Right lobe of liver (tissue), 6 donors: ENCODE data around the gene RBP3. TPM values are rescaled to one million over a fixed set of nuclear protein-coding genes. Genes with fewer than 3 reads are reported as not detected.

ENCODE experiments used
- ATAC-seq, 4 donors: fragments of 200-7000 bp; cut with Tn5 transposase; one replicate each; pipeline ENCODE4 v1.9.1; 2020; ENCODE audit warnings: mild to moderate bottlenecking in 4 of 4, moderate library complexity in 4 of 4
- DNase-seq, 3 donors: peaks; one replicate each; pipeline ENCODE4 v3.0.0-alpha.2; 2020
- H3K27ac ChIP-seq, 3 donors: fragments of 200-600 bp; one replicate each; pipeline ENCODE4 v1.8.0; 2022
- H3K27me3 ChIP-seq, 2 donors: fragments of 200-600 bp; one replicate each; pipeline ENCODE4 v1.8.0; 2022
- H3K36me3 ChIP-seq, 4 donors: fragments of 200-600 bp; sonication (generic) in 1 of 4; one replicate each; pipeline versions ENCODE4 v1.5.1 to v1.8.0; 2017 to 2022; ENCODE audit warnings: control low read depth in 1 of 4
- H3K4me1 ChIP-seq, 4 donors: fragments of 200-600 bp; sonication (generic) in 1 of 4; one replicate each; pipeline versions ENCODE4 v1.5.1 to v1.8.0; 2017 to 2022; ENCODE audit warnings: control low read depth in 1 of 4
- H3K4me3 ChIP-seq, 3 donors: fragments of 200-600 bp; one replicate each; pipeline ENCODE4 v1.8.0; 2022
- H3K9me3 ChIP-seq, 4 donors: fragments of 200-600 bp; sonication (generic) in 1 of 4; one replicate each; pipeline versions ENCODE4 v1.5.1 to v1.8.0; 2017 to 2022; ENCODE audit warnings: control low read depth in 1 of 4
- POLR2A ChIP-seq: fragments of 450-650 bp; IDR thresholded peaks from one replicate; pipeline ENCODE4 v1.6.1; 2017; ENCODE audit warnings: antibody characterized with exemption, mild to moderate bottlenecking
- WGBS: methylation state at CpG from one replicate; pipeline ENCODE4 v1.1.6; 2018; ENCODE audit warnings: low coverage, low lambda C conversion rate; ENCODE audit not compliant: insufficient coverage; ENCODE audit errors: missing lambda C conversion rate; 5-methylcytosine and 5-hydroxymethylcytosine counted together
- intact Hi-C, 2 donors: fragments of 100-400 bp; cut with DNase I; formaldehyde crosslinking; loops; one replicate each; pipeline versions ENCODE4 v1.11.2 to v1.14.1; 2022
- total RNA-seq, 6 experiments: library from RNA; depleted of rRNA in 2 of 6; stranded (reverse); fragments of >200 nt in 2 of 6; fragmentation: NEBNext Ultra II Directional in 3 of 6; extraction: Animal tissue kit (Norgen Biotek cat#: 25700) in 3 of 6; gene quantifications; one replicate each; pipeline versions ENCODE4 v1.1.0 to v1.2.4, GENCODE V29; 2016 to 2023
- TF ChIP-seq, protein P1 (sequence below), 4 donors: fragments of 200-600 bp in 3 of 4; fragments of 450-650 bp in 1 of 4; IDR thresholded peaks; one replicate each; pipeline versions ENCODE4 v1.5.1 to v1.8.0; 2016 to 2022; ENCODE audit warnings: antibody characterized with exemption in 4 of 4, mild to moderate bottlenecking in 2 of 4
- donor health status: DM: no; HTN: yes; CAD: no.
- donor health status: DM: no; HTN: no; CAD: no.
- donor health status: DM: no; HTN: no; CAD: no.
- donor health status: DM: no; HTN: yes; CAD: no.
- donor health status: DM: no; HTN: yes; CAD: no.

The RBP3 gene
- total RNA-seq, 6 experiments from 2014 or later: not detected

DNA sequence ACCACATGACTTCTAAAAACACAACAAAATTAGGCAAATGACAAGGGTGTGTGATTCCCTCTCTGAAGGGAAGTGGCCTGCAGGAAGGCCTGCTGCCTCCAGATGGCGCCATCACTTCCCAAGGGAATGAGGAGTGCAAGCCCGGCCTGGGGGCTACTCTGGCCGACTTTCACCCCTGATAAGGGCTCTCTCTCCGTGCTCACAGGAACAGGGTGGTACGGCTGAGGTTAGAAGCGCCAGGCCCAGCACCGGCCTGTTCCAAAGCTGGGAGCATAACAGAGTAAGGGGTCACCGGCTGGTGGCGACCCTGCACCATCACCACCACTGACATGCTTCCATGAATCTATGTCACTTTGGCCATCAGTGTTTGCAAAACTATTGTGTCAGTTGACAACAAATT, 13.1 kb downstream of the RBP3 start:
- no peaks in the 10 kb centered on the region for H3K27me3 ChIP-seq
- intact Hi-C loops: no loop called here
- TF ChIP-seq POLR2A: no peak
- TF ChIP-seq, protein P1, sequence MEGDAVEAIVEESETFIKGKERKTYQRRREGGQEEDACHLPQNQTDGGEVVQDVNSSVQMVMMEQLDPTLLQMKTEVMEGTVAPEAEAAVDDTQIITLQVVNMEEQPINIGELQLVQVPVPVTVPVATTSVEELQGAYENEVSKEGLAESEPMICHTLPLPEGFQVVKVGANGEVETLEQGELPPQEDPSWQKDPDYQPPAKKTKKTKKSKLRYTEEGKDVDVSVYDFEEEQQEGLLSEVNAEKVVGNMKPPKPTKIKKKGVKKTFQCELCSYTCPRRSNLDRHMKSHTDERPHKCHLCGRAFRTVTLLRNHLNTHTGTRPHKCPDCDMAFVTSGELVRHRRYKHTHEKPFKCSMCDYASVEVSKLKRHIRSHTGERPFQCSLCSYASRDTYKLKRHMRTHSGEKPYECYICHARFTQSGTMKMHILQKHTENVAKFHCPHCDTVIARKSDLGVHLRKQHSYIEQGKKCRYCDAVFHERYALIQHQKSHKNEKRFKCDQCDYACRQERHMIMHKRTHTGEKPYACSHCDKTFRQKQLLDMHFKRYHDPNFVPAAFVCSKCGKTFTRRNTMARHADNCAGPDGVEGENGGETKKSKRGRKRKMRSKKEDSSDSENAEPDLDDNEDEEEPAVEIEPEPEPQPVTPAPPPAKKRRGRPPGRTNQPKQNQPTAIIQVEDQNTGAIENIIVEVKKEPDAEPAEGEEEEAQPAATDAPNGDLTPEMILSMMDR (IDR thresholded peaks at IDR 0.05): peak; percentile 36 to 72 (median 52)
- ATAC-seq (peak in 3 of 4 donors; percentile 43 to 48 (median 44)), DNase-seq (peak in 1 of 3 donors; percentile 38)
- H3K4me1 ChIP-seq: no peaks in the 10 kb centered on the region
- no peak overlapping the region for H3K27ac ChIP-seq
- H3K4me3 ChIP-seq: no peak overlapping the region
- H3K9me3 ChIP-seq: no peaks in the 10 kb centered on the region
- no CpG with 5 or more reads among the region's 9 CpGs for WGBS
- H3K36me3 ChIP-seq: no peaks in the 10 kb centered on the region

- no peak for TF ChIP-seq POLR2A
- TF ChIP-seq, protein P1 (IDR thresholded peaks at IDR 0.05): no peak
- ATAC-seq: no peak
- WGBS: 78% methylated on average over 2 of the region's 3 CpGs
- H3K4me3 ChIP-seq: no peak overlapping the region
- no peaks in the 10 kb centered on the region for H3K9me3 ChIP-seq
- no peaks in the 10 kb centered on the region for H3K36me3 ChIP-seq
- no peaks in the 10 kb centered on the region for H3K27me3 ChIP-seq
- H3K27ac ChIP-seq: no peak overlapping the region
- DNase-seq: peak in 1 of 3 donors; percentile 16
- intact Hi-C loops: no loop called here
- no peaks in the 10 kb centered on the region for H3K4me1 ChIP-seq
These were observed 14.0 kb downstream of the RBP3 start for GRCh38 chr10:47362199-47362598.

GRCh38 chr10:47363781-47364180, 15.6 kb downstream of the RBP3 start:
- ATAC-seq (peak; percentile 30 to 85 (median 58)), DNase-seq (no peak)
- Histone ChIP-seq H3K36me3 (no peaks in the 10 kb centered on the region), H3K27ac (no peak overlapping the region), H3K4me1 (no peaks in the 10 kb centered on the region), H3K27me3 (no peaks in the 10 kb centered on the region), H3K4me3 (no peak overlapping the region), H3K9me3 (no peaks in the 10 kb centered on the region)
- WGBS: 33% methylated on average over 3 of the region's 3 CpGs
- TF ChIP-seq POLR2A: no peak
- TF ChIP-seq, protein P1 (IDR thresholded peaks at IDR 0.05): no peak
- intact Hi-C loops: no loop called here

DNA sequence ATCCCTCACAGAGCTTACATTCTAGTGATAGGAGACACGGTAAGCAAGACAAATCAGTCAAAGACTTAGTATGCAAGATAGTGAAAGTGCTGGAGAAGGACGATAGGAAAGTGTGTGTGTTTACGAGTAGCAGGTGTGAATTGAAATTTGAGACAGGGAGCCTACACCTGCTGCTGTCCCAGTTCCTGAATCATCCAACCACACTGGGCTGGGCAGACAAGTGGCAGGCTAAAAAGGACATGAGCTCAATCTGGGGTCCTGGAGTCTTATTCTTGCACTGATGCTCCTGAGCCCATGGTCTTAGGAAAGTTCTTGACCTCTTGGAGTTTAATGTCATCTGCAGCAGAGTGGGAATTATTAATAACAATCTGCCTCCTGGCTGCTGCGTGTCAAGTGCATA, 16.2 kb downstream of the RBP3 start:
- TF ChIP-seq, protein P1 (IDR thresholded peaks at IDR 0.05): no peak
- TF ChIP-seq POLR2A: no peak
- H3K4me3 ChIP-seq: no peak overlapping the region
- ATAC-seq: no peak
- intact Hi-C loops: no loop called here
- DNase-seq: no peak
- 74% methylated on average over 3 of the region's 4 CpGs for WGBS
- H3K36me3 ChIP-seq: no peaks in the 10 kb centered on the region
- H3K4me1 ChIP-seq: no peaks in the 10 kb centered on the region
- H3K9me3 ChIP-seq: no peaks in the 10 kb centered on the region
- no peak overlapping the region for H3K27ac ChIP-seq
- H3K27me3 ChIP-seq: no peaks in the 10 kb centered on the region

DNA sequence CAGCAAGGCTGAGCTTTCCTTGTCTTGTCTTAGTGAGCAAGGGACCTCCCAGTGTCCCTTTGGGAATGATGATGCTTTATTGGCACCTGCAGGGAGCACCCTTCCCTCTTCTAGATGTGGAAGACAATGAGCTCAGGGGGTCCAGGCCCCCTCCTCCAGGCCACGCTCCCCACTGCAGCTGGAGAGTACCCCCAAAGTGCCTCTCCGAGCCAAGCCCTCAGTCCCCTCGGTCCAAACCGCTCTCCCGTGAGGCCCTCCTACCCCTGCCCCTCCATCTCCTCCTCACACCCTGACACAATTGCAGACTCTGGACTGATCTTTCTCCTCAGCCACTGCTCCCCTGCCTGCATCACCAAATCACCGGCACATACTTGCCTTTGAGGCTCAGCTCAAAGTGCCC, 16.7 kb downstream of the RBP3 start:
- WGBS: 100% methylated on average over 4 of the region's 6 CpGs
- ATAC-seq (no peak), DNase-seq (no peak)
- intact Hi-C loops: no loop called here
- Histone ChIP-seq H3K4me3 (no peak overlapping the region), H3K27ac (no peak overlapping the region), H3K27me3 (no peaks in the 10 kb centered on the region), H3K4me1 (no peaks in the 10 kb centered on the region), H3K9me3 (no peaks in the 10 kb centered on the region), H3K36me3 (no peaks in the 10 kb centered on the region)
- TF ChIP-seq, protein P1 (IDR thresholded peaks at IDR 0.05): no peak
- TF ChIP-seq POLR2A: no peak
